ENCODE results near the gene MLLT6.

Gene MLLT6

DNA sequence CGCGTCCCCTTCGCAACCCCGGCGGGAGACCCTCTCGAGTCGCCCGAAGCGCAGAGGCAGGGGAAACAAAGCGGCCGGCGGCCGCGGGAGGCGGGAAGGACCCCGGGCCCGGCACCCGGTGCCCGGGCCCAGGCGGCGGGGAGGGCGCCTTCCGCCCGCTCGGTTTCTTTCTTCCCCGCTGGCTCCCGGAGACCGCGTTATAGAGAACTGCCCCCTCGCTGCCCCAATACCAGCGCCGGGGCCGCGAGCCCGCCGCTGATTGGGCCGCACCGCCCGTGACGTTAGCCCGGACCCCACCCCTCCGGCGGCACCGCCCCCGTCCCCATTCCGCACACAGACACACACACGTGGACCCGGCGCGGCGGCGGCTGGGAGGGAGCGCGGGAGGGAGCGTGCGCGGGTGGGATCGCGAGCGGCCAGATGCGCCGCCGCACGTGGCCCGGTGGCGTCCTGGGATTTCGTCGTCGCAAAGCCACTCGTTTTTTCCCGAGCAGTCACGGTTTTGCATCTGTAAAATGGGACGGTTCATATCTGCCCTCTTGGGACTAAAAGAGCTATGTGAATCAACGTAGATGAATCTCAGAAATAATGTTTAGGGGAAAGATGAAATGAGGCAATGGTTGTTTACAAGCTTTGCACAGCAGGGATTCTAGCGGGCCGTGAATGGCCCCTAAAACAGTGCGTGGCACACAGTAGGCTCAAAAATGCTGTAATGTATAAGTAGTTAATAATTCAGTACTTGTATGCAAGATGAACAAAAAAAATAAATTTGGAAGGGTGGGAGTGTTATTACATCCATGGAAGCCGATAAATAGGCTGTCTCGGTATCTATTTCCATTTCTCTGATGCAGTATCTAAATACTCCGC, 30.1 kb upstream of the MLLT6 start, which contains the start of gene EPOP:
Gene EPOP (minus strand): TSS at position 209 of the 867 bp plus-strand sequence. CDS start 462 bp downstream, outside the sequence.
- DNase-seq (ENCODE audit: low spot score): peak; percentile 96

- peak; percentile 90 for DNase-seq (ENCODE audit: low spot score)
Observed at GRCh38 chr17:38676706-38677504, 28.2 kb upstream of the MLLT6 start.

DNA sequence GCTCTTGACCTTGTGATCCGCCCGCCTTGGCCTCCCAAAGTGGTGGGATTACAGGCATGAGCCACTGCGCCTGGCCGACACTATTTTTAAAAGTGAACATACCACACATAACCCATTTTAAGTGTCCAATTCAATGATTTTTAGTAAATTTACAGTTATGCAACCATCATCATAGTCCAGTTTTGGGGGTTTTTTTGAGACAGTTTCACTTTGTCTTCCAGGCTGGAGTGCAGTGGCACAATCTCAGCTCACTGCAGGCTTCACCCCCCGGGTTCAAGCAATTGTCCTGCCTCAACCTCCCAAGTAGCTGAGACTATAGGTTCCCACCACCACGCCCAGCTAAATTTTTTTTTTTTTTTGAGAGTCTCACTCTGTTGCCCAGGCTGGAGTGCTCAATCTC, 27.3 kb upstream of the MLLT6 start:
- DNase-seq (ENCODE audit: low spot score): no peak

DNA sequence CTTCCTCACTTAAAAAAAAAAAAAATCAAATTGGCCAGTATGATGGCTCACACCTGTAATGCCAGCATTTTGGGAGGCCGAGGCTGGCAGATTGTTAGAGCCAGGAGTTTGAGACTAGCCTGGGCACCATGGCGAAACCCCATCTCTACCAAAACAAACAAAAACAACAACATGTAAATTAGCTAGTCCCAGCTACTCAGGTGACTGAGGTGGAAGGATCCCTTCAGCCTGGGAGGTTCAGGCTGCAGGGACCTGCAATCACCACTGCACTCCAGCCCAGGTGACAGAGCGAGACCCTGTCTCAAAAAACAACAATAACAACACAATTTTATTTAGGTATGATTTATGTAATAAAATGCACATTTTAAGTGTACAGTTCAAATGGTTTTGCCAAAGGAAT, 24.0 kb upstream of the MLLT6 start:
- DNase-seq (ENCODE audit: low spot score): no peak

DNA sequence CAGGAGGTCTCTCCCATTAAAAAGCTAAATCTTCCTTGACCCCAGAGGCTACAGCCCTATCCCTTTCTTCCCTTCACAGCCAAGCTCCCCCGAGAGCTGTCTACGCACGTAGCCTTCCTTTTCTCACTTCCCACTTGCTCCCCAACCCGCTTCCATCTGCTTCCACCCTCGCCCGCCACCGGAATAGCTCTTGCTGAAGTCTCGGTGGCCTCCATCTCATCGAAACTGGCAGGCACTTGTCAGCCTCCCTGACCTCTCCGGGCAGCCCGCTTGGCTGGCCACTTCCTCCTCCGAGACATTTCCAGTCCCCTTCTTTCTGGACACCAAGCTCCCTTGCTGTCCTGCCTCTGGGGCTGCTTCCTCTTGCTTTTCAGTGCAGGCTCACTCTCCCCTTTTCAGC, 19.6 kb upstream of the MLLT6 start:
- DNase-seq (ENCODE audit: low spot score): no peak

GRCh38 chr17:38687286-38687685, 17.8 kb upstream of the MLLT6 start:
- DNase-seq (ENCODE audit: low spot score): no peak

DNA sequence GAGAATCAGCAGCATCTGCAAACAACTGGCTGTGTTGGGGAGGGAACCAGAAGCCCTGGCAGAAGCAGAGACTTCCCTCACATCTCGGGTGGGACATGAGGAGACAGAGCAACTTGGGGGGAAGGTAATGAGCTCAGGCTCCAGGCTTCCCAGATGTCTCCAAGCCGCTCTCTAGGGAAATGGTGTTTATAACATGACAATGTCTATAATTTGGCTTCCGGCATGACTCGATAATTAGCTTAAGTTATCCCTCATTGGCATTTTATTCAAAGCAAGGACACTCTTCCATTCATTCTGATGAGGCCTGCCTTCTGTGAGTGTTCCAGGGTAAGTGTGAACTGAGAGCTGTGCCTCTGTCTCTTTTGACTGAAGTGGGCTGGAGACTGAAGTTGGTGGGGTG, 14.7 kb upstream of the MLLT6 start:
- DNase-seq (ENCODE audit: low spot score): no peak

- DNase-seq (ENCODE audit: low spot score): no peak
Observed at GRCh38 chr17:38691154-38691553, 13.9 kb upstream of the MLLT6 start.

DNA sequence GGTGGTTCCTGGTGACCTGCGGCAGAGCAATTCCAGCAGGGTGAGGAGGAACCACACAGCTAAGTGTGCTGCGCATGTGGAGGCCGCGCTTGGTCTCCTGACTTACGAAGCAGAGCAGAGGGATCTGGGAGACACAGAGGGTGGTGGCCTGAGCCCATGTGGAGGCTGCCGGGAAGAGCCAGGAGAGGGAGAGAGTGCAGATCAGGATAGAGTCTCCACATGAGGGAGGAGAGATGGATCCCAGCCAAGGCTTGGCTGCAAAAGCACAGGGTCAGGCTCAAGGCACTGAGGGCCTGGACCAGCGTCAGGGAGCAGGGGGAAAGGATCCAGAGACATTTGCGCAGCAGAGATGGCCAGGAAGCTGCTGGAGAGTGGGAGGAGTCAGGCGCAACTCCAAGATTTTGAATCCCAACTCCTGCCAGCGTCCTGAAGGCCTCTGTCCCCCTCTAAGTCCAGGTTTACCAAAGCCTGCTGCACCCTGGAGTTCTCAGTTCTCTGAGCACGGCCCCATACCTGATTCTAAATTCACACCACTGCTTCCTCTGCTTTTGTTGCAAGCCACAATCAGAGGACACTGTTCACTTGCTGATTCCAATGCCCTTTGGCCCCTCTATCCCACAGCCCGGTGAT, 11.3 kb upstream of the MLLT6 start:
- peak; percentile 44 for DNase-seq (ENCODE audit: low spot score)

GRCh38 chr17:38697061-38697820, 7.8 kb upstream of the MLLT6 start:
- DNase-seq (ENCODE audit: low spot score): no peak

GRCh38 chr17:38698760-38699159, 6.3 kb upstream of the MLLT6 start:
- DNase-seq (ENCODE audit: low spot score): no peak

- no peak for DNase-seq (ENCODE audit: low spot score)
Observed at GRCh38 chr17:38701504-38702165, 3.4 kb upstream of the MLLT6 start.

DNA sequence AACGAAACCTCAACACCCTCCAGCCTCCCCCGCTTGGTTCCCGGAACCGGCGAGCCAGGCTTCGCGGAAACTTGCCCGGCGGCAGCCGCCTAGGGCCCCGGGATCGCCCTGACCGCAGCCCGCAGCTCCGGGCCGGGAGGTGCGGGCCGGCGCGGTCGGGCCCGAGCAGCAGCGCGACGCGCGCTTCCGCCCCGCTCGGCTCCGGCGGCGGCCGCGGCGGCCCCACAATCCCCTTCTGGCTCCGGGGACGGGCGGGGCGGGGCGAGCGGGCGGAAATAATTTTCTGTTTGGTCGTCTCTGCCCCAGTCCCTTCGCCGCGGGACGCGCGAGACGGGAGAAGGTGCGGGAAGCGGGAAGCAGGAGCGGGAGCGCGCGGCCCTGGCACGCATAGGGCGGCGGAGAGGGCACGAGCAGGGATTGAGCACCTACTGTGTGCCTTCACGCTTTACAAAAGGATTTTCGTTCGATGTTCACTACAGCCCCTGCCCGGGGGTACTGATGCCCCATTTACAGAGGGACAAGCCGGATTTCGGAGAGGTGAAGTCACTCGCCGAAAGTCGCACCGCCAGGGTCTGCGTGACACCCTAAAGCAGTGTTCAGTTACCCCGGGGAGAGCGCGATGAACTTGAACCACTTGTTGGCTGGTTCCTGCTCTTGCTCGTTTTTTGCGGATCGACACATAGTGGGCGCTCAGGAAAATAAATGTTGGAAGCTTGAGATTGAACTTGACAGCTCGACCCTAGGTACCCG, 2.7 kb upstream of the MLLT6 start:
- DNase-seq (ENCODE audit: low spot score): peak; percentile 93

- no peak for DNase-seq (ENCODE audit: low spot score)
Observed at GRCh38 chr17:38702916-38703741, 1.9 kb upstream of the MLLT6 start.

- peak; percentile 46 for DNase-seq (ENCODE audit: low spot score)
Observed at GRCh38 chr17:38703742-38704605, 1.1 kb upstream of the MLLT6 start.

- DNase-seq (ENCODE audit: low spot score): peak; percentile 64
Observed at GRCh38 chr17:38705523-38705802, 390 bp downstream of the MLLT6 start.

- DNase-seq (ENCODE audit: low spot score): peak; percentile 45
Observed at GRCh38 chr17:38705803-38706504, 881 bp downstream of the MLLT6 start.

GRCh38 chr17:38706505-38707216, 1.6 kb downstream of the MLLT6 start:
- DNase-seq (ENCODE audit: low spot score): peak; percentile 36
